Right forelimb (tissue), 1 donor: ENCODE data around the gene OTOL1.
"Not testable (repeated sequence)": the region's sequence is repeated elsewhere in the genome, so short reads cannot be mapped to it uniquely, and the experiment has no call there.

ENCODE experiments used
- DNase-seq: peaks from one replicate; pipeline ENCODE4 v3.0.0-alpha.2; 2018

OTOL1 gene

GRCh38 chr3:161496508-161496907 lies at the start of gene OTOL1:
OTOL1 (plus strand) TSS chr3:161496808; CDS start chr3:161496808, 0 bp downstream.
- no peak for DNase-seq

GRCh38 chr3:161449785-161450184 lies 46.8 kb upstream of the OTOL1 start:
- DNase-seq: no peak

- no peak for DNase-seq
Measured at GRCh38 chr3:161452179-161452578, 44.4 kb upstream of the OTOL1 start.

- no peak for DNase-seq
Measured at GRCh38 chr3:161454615-161455014, 42.0 kb upstream of the OTOL1 start.

GRCh38 chr3:161455962-161456361 lies 40.6 kb upstream of the OTOL1 start:
- no peak for DNase-seq

- no peak for DNase-seq
Measured at GRCh38 chr3:161462138-161462537, 34.5 kb upstream of the OTOL1 start.

- no peak for DNase-seq
Measured at GRCh38 chr3:161471211-161471610, 25.4 kb upstream of the OTOL1 start.

GRCh38 chr3:161474139-161474538 lies 22.5 kb upstream of the OTOL1 start:
- no peak for DNase-seq

GRCh38 chr3:161474741-161475140 lies 21.9 kb upstream of the OTOL1 start:
- no peak for DNase-seq

GRCh38 chr3:161475206-161475605 lies 21.4 kb upstream of the OTOL1 start:
- DNase-seq: no peak

GRCh38 chr3:161475905-161476304 lies 20.7 kb upstream of the OTOL1 start:
- no peak for DNase-seq

GRCh38 chr3:161484226-161484625 lies 12.4 kb upstream of the OTOL1 start:
- no peak for DNase-seq

GRCh38 chr3:161488284-161488683 lies 8.3 kb upstream of the OTOL1 start:
- DNase-seq: not testable (repeated sequence)

- no peak for DNase-seq
Measured at GRCh38 chr3:161489395-161489794, 7.2 kb upstream of the OTOL1 start.

- DNase-seq: not testable (repeated sequence)
Measured at GRCh38 chr3:161490845-161491244, 5.8 kb upstream of the OTOL1 start.

- no peak for DNase-seq
Measured at GRCh38 chr3:161498259-161498921, 1.8 kb downstream of the OTOL1 start.

GRCh38 chr3:161500068-161500796 lies 3.6 kb downstream of the OTOL1 start:
- DNase-seq: no peak

- no peak for DNase-seq
Measured at GRCh38 chr3:161503271-161503670, 6.7 kb downstream of the OTOL1 start.

- DNase-seq: no peak
Measured at GRCh38 chr3:161508852-161509477, 12.4 kb downstream of the OTOL1 start.

- no peak for DNase-seq
Measured at GRCh38 chr3:161510510-161511260, 14.1 kb downstream of the OTOL1 start.

- DNase-seq: no peak
Measured at GRCh38 chr3:161523916-161524315, 27.3 kb downstream of the OTOL1 start.

- no peak for DNase-seq
Measured at GRCh38 chr3:161531930-161532329, 35.3 kb downstream of the OTOL1 start.

- no peak for DNase-seq
Measured at GRCh38 chr3:161540594-161540993, 44.0 kb downstream of the OTOL1 start.
